ENCODE results near the gene PCMT1.
"Not testable (repeated sequence)": the region's sequence is repeated elsewhere in the genome, so short reads cannot be mapped to it uniquely, and the experiment has no call there.

GRCh38 chr6:149753374-149753637 lies 3.8 kb downstream of the PCMT1 start:
- not testable (repeated sequence) for TF ChIP-seq POLR2A, CTCF (IDR thresholded peaks at IDR 0.05)

All from right lobe of liver (tissue), 4 donors.